PC-9 (cell line): Measurements from ENCODE around the gene RMND5A. TPM values are rescaled to one million over a fixed set of nuclear protein-coding genes. Genes with fewer than 3 reads are reported as not detected.

ENCODE experiments used
- BruUV-seq: library from RNA; stranded (reverse); fragments of 400-500 nt; replicated peaks from 2 replicates; lab custom pipeline; 2021; lab: Mats Ljungman, UMichigan
- CTCF ChIA-PET: fragments of 300-600 bp; sonication (Branson Sonifier 250); formaldehyde crosslinking; loops from one replicate; lab custom pipeline; 2022; ENCODE audit warnings: antibody characterized with exemption; lab: Charles Lee
- POLR2A ChIA-PET: fragments of 300-600 bp; sonication (Branson Sonifier 250); formaldehyde crosslinking; loops from one replicate; lab custom pipeline; 2022; ENCODE audit warnings: antibody characterized with exemption; ENCODE audit not compliant: unreplicated experiment; lab: Charles Lee
- DNase-seq, 2 experiments: peaks; one replicate each; pipeline versions ENCODE4 v3.0.0 to v3.0.0-alpha.2; 2015 to 2022; ENCODE audit warnings: mixed read lengths in 1 of 2
- H2AFZ ChIP-seq: fragments of 200-600 bp; sonication (generic); 2 replicates; pipeline ENCODE4 v1.8.1; 2017; ENCODE audit warnings: antibody characterized with exemption
- H3F3A ChIP-seq: fragments of 200-600 bp; sonication (generic); 2 replicates; pipeline ENCODE4 v1.8.1; 2017; ENCODE audit warnings: antibody characterized with exemption, mild to moderate bottlenecking, low read depth; ENCODE audit not compliant: insufficient read depth
- H3K27ac ChIP-seq: fragments of 200-600 bp; sonication (generic); 2 replicates; pipeline ENCODE4 v1.6.1; 2016; ENCODE audit warnings: mixed run types
- H3K27me3 ChIP-seq: fragments of 200-600 bp; sonication (generic); 2 replicates; pipeline ENCODE4 v1.6.1; 2016; ENCODE audit warnings: low read depth, mixed run types; ENCODE audit not compliant: insufficient read depth
- H3K36me3 ChIP-seq: fragments of 200-600 bp; sonication (generic); 2 replicates; pipeline ENCODE4 v1.6.1; 2016; ENCODE audit warnings: low read depth, mixed run types
- H3K4me1 ChIP-seq: fragments of 200-600 bp; sonication (generic); replicated peaks from 2 replicates; pipeline ENCODE4 v1.6.1; 2016; ENCODE audit warnings: mixed run types; ENCODE audit not compliant: insufficient read depth
- H3K4me2 ChIP-seq: fragments of 200-600 bp; sonication (generic); 2 replicates; pipeline ENCODE4 v1.6.1; 2017; ENCODE audit warnings: mixed run types
- H3K4me3 ChIP-seq: fragments of 200-600 bp; sonication (generic); 2 replicates; pipeline ENCODE4 v1.6.1; 2016; ENCODE audit warnings: mixed run types
- H3K79me2 ChIP-seq: fragments of 200-600 bp; sonication (generic); 2 replicates; pipeline ENCODE4 v1.6.1; 2017; ENCODE audit warnings: low read depth, mixed run types
- H3K9me2 ChIP-seq: fragments of 200-600 bp; sonication (generic); 2 replicates; pipeline ENCODE4 v1.8.1; 2017; ENCODE audit warnings: mild to moderate bottlenecking; ENCODE audit not compliant: insufficient read depth
- H3K9me3 ChIP-seq: fragments of 200-600 bp; sonication (generic); 2 replicates; pipeline ENCODE4 v1.8.1; 2016; ENCODE audit warnings: low read depth; ENCODE audit not compliant: insufficient read depth
- H4K20me1 ChIP-seq: fragments of 200-600 bp; sonication (generic); 2 replicates; pipeline ENCODE4 v1.8.1; 2017; ENCODE audit not compliant: insufficient read depth
- CTCF ChIP-seq: fragments of 200-600 bp; sonication (generic); conservative IDR thresholded peaks from 2 replicates; pipeline ENCODE4 v1.6.1; 2017; ENCODE audit warnings: mixed run types, antibody characterized with exemption, mild to moderate bottlenecking, moderate library complexity
- EZH2 ChIP-seq: fragments of 200-600 bp; sonication (generic); IDR thresholded peaks from 2 replicates; pipeline ENCODE4 v1.8.0; 2017; ENCODE audit warnings: antibody characterized with exemption, low read depth
- intact Hi-C: fragments of 100-400 bp; cut with micrococcal nuclease; formaldehyde crosslinking; loops from one replicate; pipeline ENCODE4 v1.10.0; 2022; ENCODE audit not compliant: unreplicated experiment
- total RNA-seq: library from RNA; stranded (reverse); gene quantifications from 2 replicates; pipeline ENCODE4 v1.2.3, GENCODE V29; 2021

The RMND5A gene
- total RNA-seq, 1 experiment from 2014 or later = 39.3 TPM

- Histone ChIP-seq H3K4me2 (no peak overlapping the region), H3K79me2 (no peaks in the 10 kb centered on the region), H3K4me1 (no peaks in the 10 kb centered on the region), H3K9me3 (no peaks in the 10 kb centered on the region; the same call in 1 of the 2 replicates), H2AFZ (no peak overlapping the region), H4K20me1 (no peaks in the 10 kb centered on the region), H3F3A (no peaks in the 10 kb centered on the region; the same call in 1 of the 2 replicates), H3K27me3 (peaks cover 4% of the 10 kb centered on the region), H3K4me3 (no peak overlapping the region), H3K9me2 (no peaks in the 10 kb centered on the region), H3K36me3 (no peaks in the 10 kb centered on the region), H3K27ac (no peak overlapping the region)
- DNase-seq = no peak
- intact Hi-C loops = no loop called here
- ChIA-PET POLR2A (no interaction called here), CTCF (no interaction called here)
- BruUV-seq = no TSS peak
- TF ChIP-seq CTCF (no peak), EZH2 (no peak)
Measured at GRCh38 chr2:86821842-86822241, 101.8 kb downstream of the RMND5A start.

- BruUV-seq = no TSS peak
- Histone ChIP-seq H3K36me3 (no peaks in the 10 kb centered on the region), H3F3A (no peaks in the 10 kb centered on the region), H3K9me3 (no peaks in the 10 kb centered on the region; the same call in 1 of the 2 replicates), H3K4me2 (no peak overlapping the region), H2AFZ (no peak overlapping the region), H3K4me1 (no peaks in the 10 kb centered on the region), H3K79me2 (no peaks in the 10 kb centered on the region), H3K27ac (no peak overlapping the region), H3K9me2 (no peaks in the 10 kb centered on the region), H3K27me3 (peaks cover 4% of the 10 kb centered on the region), H4K20me1 (no peaks in the 10 kb centered on the region), H3K4me3 (no peak overlapping the region)
- no peak for DNase-seq
- intact Hi-C loops = no loop called here
- no peak for TF ChIP-seq EZH2
- no peak for TF ChIP-seq CTCF
- ChIA-PET POLR2A (no interaction called here), CTCF (no interaction called here)
Measured at GRCh38 chr2:86822668-86823345, 102.7 kb downstream of the RMND5A start.

- DNase-seq = no peak
- no peaks in the 10 kb centered on the region for H3F3A ChIP-seq
- intact Hi-C loops = no loop called here
- BruUV-seq = no TSS peak
- H3K4me2 ChIP-seq = no peak overlapping the region
- no peaks in the 10 kb centered on the region for H3K4me1 ChIP-seq
- no peaks in the 10 kb centered on the region; the same call in 1 of the 2 replicates for H3K9me3 ChIP-seq
- H3K9me2 ChIP-seq = no peaks in the 10 kb centered on the region
- ChIA-PET CTCF (no interaction called here), POLR2A (no interaction called here)
- TF ChIP-seq EZH2 (no peak), CTCF (no peak)
- no peaks in the 10 kb centered on the region for H3K36me3 ChIP-seq
- no peak overlapping the region for H3K27ac ChIP-seq
- peaks cover 4% of the 10 kb centered on the region for H3K27me3 ChIP-seq
- no peaks in the 10 kb centered on the region for H4K20me1 ChIP-seq
- no peaks in the 10 kb centered on the region for H3K79me2 ChIP-seq
- no peak overlapping the region for H2AFZ ChIP-seq
- no peak overlapping the region for H3K4me3 ChIP-seq
Measured at GRCh38 chr2:86825036-86825692, 105.1 kb downstream of the RMND5A start.
